GM23338 (cell line): ENCODE measurements around the gene PARD3. TPM values are rescaled to one million over a fixed set of nuclear protein-coding genes. Genes with fewer than 3 reads are reported as not detected.

Experiments used
- ATAC-seq: fragments of 200-7000 bp; cut with Tn5 transposase; 3 replicates; pipeline ENCODE4 v1.9.1; 2020
- DNase-seq: peaks from one replicate; pipeline ENCODE4 v3.0.0-alpha.2; 2015; ENCODE audit warnings: low spot score
- H2AFZ ChIP-seq: fragments of 200-600 bp; sonication (generic); 2 replicates; pipeline ENCODE4 v1.8.0; 2016; ENCODE audit warnings: antibody characterized with exemption, mild to moderate bottlenecking, moderate library complexity
- H3F3A ChIP-seq: fragments of 200-600 bp; sonication (generic); replicated peaks from 2 replicates; pipeline ENCODE4 v1.8.0; 2017; ENCODE audit warnings: antibody characterized with exemption, mixed run types, low read depth
- H3K27ac ChIP-seq: fragments of 200-600 bp; sonication (generic); 2 replicates; pipeline ENCODE4 v1.6.1; 2016; ENCODE audit warnings: low read depth
- H3K27me3 ChIP-seq: fragments of 200-600 bp; sonication (generic); 2 replicates; pipeline ENCODE4 v1.8.0; 2016; ENCODE audit warnings: mild to moderate bottlenecking, mixed run types, moderate library complexity; ENCODE audit not compliant: insufficient read depth
- H3K36me3 ChIP-seq: fragments of 200-600 bp; sonication (generic); 2 replicates; pipeline ENCODE4 v1.8.0; 2016; ENCODE audit warnings: mild to moderate bottlenecking; ENCODE audit not compliant: insufficient read depth
- H3K4me1 ChIP-seq: fragments of 200-600 bp; sonication (generic); 2 replicates; pipeline ENCODE4 v1.8.0; 2016; ENCODE audit warnings: mild to moderate bottlenecking, moderate library complexity; ENCODE audit not compliant: insufficient read depth
- H3K4me2 ChIP-seq: fragments of 200-600 bp; sonication (generic); 2 replicates; pipeline ENCODE4 v1.7.1; 2017; ENCODE audit warnings: mixed run types
- H3K4me3 ChIP-seq: fragments of 200-600 bp; sonication (generic); 2 replicates; pipeline ENCODE4 v1.6.1; 2016; ENCODE audit warnings: mixed run types
- H3K79me2 ChIP-seq: fragments of 200-600 bp; sonication (generic); replicated peaks from 2 replicates; pipeline ENCODE4 v1.8.0; 2017; ENCODE audit warnings: mild to moderate bottlenecking; ENCODE audit not compliant: insufficient read depth
- H3K9me2 ChIP-seq: fragments of 200-600 bp; sonication (generic); 2 replicates; pipeline ENCODE4 v1.8.0; 2017; ENCODE audit not compliant: insufficient read depth
- H4K20me1 ChIP-seq: fragments of 200-600 bp; sonication (generic); replicated peaks from 2 replicates; pipeline ENCODE4 v1.8.0; 2017; ENCODE audit warnings: mild to moderate bottlenecking; ENCODE audit not compliant: insufficient read depth
- H3K27ac Mint-ChIP-seq: 2 replicates; pipeline ENCODE4 v1.8.0; 2020; ENCODE audit warnings: inconsistent platforms, mild to moderate bottlenecking, moderate library complexity, mixed read lengths
- H3K27me3 Mint-ChIP-seq: 3 replicates; pipeline ENCODE4 v1.8.0; 2022; ENCODE audit warnings: low read depth, mild to moderate bottlenecking, moderate library complexity, mixed read lengths, inconsistent platforms; ENCODE audit not compliant: insufficient read depth, poor library complexity
- H3K36me3 Mint-ChIP-seq: 3 replicates; pipeline ENCODE4 v1.8.0; 2021; ENCODE audit warnings: low read depth, mild to moderate bottlenecking, inconsistent platforms, moderate library complexity, mixed read lengths
- H3K4me1 Mint-ChIP-seq: 3 replicates; pipeline ENCODE4 v1.8.0; 2020; ENCODE audit warnings: mild to moderate bottlenecking, inconsistent platforms, mixed read lengths
- H3K4me3 Mint-ChIP-seq: 3 replicates; pipeline ENCODE4 v1.8.0; 2021; ENCODE audit warnings: moderate library complexity, mild to moderate bottlenecking, inconsistent platforms, mixed read lengths
- H3K9me3 Mint-ChIP-seq: 3 replicates; pipeline ENCODE4 v1.8.0; 2020; ENCODE audit warnings: moderate library complexity, mild to moderate bottlenecking, inconsistent platforms, mixed read lengths
- CREB1 ChIP-seq: fragments of 250-450 bp; sonication (Bioruptor Pico); IDR thresholded peaks from 2 replicates; pipeline ENCODE4 v1.5.0; 2020; ENCODE audit warnings: low read depth, mild to moderate bottlenecking, moderate library complexity
- ETS1 ChIP-seq: IDR thresholded peaks from 2 replicates; pipeline ENCODE4 v1.6.1; 2016; ENCODE audit warnings: antibody characterized with exemption
- EZH2 ChIP-seq: fragments of 200-600 bp; sonication (generic); IDR thresholded peaks from one replicate; pipeline ENCODE4 v1.8.0; 2017; ENCODE audit warnings: antibody characterized with exemption, mild to moderate bottlenecking, low read depth; ENCODE audit not compliant: unreplicated experiment
- EZH2phosphoT487 ChIP-seq: fragments of 200-600 bp; sonication (generic); IDR thresholded peaks from one replicate; pipeline ENCODE4 v1.8.1; 2018; ENCODE audit warnings: antibody characterized with exemption; ENCODE audit not compliant: unreplicated experiment
- JUNB ChIP-seq: IDR thresholded peaks from one replicate; pipeline ENCODE4 v1.6.1; 2016; ENCODE audit warnings: antibody characterized with exemption; ENCODE audit not compliant: unreplicated experiment
- NANOG ChIP-seq: IDR thresholded peaks from 2 replicates; pipeline ENCODE4 v1.6.1; 2016; ENCODE audit warnings: antibody characterized with exemption, borderline replicate concordance
- POLR2AphosphoS5 ChIP-seq: IDR thresholded peaks from 2 replicates; pipeline ENCODE4 v1.6.1; 2016; ENCODE audit warnings: antibody characterized with exemption, low read depth
- REST ChIP-seq: IDR thresholded peaks from one replicate; pipeline ENCODE4 v1.6.1; 2018; ENCODE audit warnings: antibody characterized with exemption; ENCODE audit not compliant: unreplicated experiment
- STAT1 ChIP-seq: IDR thresholded peaks from one replicate; pipeline ENCODE4 v1.6.1; 2016; ENCODE audit warnings: antibody characterized with exemption; ENCODE audit not compliant: unreplicated experiment
- ZNF114 ChIP-seq: fragments of 250-450 bp; sonication (Bioruptor Pico); IDR thresholded peaks from 2 replicates; pipeline ENCODE4 v1.5.0; 2020; ENCODE audit warnings: mild to moderate bottlenecking, moderate library complexity
- ZNF331 ChIP-seq: fragments of 250-450 bp; sonication (Bioruptor Pico); IDR thresholded peaks from 2 replicates; pipeline ENCODE4 v1.5.0; 2020; ENCODE audit warnings: low read depth, mild to moderate bottlenecking, moderate library complexity
- polyA plus RNA-seq: library from polyadenylated mRNA; unstranded; fragments of >200 nt; fragmentation: Nextera tagmentation; extraction: Ambion mirVana; gene quantifications from 2 replicates; pipeline ENCODE4 v1.2.1, GENCODE V29; 2016
- total RNA-seq: library from RNA; depleted of rRNA; stranded (reverse); fragments of >200 nt; shearing (Covaris generic); gene quantifications from 2 replicates; pipeline ENCODE4 v1.2.3, GENCODE V29; 2014
- TF ChIP-seq, protein P1 (sequence below), 2 experiments: fragments of 200-600 bp in 1 of 2; sonication (generic) in 1 of 2; conservative IDR thresholded peaks; 2 replicates each; pipeline versions ENCODE4 v1.5.1 to v1.6.1; 2016 to 2017; ENCODE audit warnings: antibody characterized with exemption in 2 of 2, low read depth in 2 of 2, mild to moderate bottlenecking in 2 of 2, moderate library complexity in 1 of 2
- TF ChIP-seq, protein P2 (sequence below): fragments of 250-450 bp; sonication (Bioruptor Pico); IDR thresholded peaks from 2 replicates; pipeline ENCODE4 v1.5.0; 2020; ENCODE audit warnings: mild to moderate bottlenecking, moderate library complexity

Gene PARD3
- total and polyA plus RNA-seq, 2 experiments from 2014 or later: 30.2 to 51.4 TPM

DNA sequence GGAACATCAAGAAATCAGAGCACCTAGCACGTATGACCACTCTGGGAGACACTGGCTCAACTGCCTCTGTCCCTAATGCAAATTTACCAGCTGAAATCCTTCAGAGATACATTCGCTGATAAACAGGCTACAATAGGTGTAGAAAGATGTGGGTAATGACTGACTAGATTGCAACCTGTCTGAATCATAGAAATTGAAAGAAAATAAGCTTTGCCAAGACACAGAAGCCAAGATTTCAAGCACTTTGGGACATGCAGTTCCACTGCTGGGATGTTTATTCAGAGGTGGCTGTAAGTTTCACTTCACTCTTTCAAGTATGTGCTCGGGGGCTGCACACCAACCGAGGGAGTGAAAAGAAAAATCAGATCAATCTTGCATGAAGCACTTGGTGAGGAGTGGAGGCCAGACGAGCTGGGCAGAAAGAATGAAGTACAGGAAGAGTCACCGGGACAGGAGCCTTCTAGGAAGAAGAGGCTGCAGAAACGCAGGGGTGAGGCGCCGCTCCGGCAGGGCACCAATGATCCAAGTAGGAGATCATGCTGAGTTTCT lies 276.7 kb downstream of the PARD3 start:
- Histone ChIP-seq H3K36me3 (no peaks in the 10 kb centered on the region), H3K4me3 (no peak overlapping the region), H3K79me2 (peaks cover 56% of the 10 kb centered on the region), H4K20me1 (no peaks in the 10 kb centered on the region), H2AFZ (no peak overlapping the region), H3F3A (no peaks in the 10 kb centered on the region), H3K27me3 (no peaks in the 10 kb centered on the region), H3K4me1 (peaks cover 5% of the 10 kb centered on the region), H3K9me2 (no peaks in the 10 kb centered on the region), H3K4me2 (no peak overlapping the region), H3K27ac (peak overlapping the region; percentile 20; the same call in 1 of the 2 replicates)
- H3K9me3 Mint-ChIP-seq: no peaks in the 10 kb centered on the region
- peaks cover 15% of the 10 kb centered on the region for H3K4me1 Mint-ChIP-seq
- no peak for DNase-seq
- TF ChIP-seq CREB1 (no peak), STAT1 (no peak), EZH2 (no peak), EZH2phosphoT487 (no peak), ETS1 (no peak), ZNF114 (CRISPR knock-in tag) (no peak), JUNB (no peak), ZNF331 (CRISPR knock-in tag) (no peak), NANOG (no peak), REST (no peak), POLR2AphosphoS5 (no peak)
- TF ChIP-seq, protein P1, sequence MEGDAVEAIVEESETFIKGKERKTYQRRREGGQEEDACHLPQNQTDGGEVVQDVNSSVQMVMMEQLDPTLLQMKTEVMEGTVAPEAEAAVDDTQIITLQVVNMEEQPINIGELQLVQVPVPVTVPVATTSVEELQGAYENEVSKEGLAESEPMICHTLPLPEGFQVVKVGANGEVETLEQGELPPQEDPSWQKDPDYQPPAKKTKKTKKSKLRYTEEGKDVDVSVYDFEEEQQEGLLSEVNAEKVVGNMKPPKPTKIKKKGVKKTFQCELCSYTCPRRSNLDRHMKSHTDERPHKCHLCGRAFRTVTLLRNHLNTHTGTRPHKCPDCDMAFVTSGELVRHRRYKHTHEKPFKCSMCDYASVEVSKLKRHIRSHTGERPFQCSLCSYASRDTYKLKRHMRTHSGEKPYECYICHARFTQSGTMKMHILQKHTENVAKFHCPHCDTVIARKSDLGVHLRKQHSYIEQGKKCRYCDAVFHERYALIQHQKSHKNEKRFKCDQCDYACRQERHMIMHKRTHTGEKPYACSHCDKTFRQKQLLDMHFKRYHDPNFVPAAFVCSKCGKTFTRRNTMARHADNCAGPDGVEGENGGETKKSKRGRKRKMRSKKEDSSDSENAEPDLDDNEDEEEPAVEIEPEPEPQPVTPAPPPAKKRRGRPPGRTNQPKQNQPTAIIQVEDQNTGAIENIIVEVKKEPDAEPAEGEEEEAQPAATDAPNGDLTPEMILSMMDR (conservative IDR thresholded peaks at IDR 0.05; ENCODE audit: low read depth in 2 of 2): no peak
- TF ChIP-seq, protein P2, sequence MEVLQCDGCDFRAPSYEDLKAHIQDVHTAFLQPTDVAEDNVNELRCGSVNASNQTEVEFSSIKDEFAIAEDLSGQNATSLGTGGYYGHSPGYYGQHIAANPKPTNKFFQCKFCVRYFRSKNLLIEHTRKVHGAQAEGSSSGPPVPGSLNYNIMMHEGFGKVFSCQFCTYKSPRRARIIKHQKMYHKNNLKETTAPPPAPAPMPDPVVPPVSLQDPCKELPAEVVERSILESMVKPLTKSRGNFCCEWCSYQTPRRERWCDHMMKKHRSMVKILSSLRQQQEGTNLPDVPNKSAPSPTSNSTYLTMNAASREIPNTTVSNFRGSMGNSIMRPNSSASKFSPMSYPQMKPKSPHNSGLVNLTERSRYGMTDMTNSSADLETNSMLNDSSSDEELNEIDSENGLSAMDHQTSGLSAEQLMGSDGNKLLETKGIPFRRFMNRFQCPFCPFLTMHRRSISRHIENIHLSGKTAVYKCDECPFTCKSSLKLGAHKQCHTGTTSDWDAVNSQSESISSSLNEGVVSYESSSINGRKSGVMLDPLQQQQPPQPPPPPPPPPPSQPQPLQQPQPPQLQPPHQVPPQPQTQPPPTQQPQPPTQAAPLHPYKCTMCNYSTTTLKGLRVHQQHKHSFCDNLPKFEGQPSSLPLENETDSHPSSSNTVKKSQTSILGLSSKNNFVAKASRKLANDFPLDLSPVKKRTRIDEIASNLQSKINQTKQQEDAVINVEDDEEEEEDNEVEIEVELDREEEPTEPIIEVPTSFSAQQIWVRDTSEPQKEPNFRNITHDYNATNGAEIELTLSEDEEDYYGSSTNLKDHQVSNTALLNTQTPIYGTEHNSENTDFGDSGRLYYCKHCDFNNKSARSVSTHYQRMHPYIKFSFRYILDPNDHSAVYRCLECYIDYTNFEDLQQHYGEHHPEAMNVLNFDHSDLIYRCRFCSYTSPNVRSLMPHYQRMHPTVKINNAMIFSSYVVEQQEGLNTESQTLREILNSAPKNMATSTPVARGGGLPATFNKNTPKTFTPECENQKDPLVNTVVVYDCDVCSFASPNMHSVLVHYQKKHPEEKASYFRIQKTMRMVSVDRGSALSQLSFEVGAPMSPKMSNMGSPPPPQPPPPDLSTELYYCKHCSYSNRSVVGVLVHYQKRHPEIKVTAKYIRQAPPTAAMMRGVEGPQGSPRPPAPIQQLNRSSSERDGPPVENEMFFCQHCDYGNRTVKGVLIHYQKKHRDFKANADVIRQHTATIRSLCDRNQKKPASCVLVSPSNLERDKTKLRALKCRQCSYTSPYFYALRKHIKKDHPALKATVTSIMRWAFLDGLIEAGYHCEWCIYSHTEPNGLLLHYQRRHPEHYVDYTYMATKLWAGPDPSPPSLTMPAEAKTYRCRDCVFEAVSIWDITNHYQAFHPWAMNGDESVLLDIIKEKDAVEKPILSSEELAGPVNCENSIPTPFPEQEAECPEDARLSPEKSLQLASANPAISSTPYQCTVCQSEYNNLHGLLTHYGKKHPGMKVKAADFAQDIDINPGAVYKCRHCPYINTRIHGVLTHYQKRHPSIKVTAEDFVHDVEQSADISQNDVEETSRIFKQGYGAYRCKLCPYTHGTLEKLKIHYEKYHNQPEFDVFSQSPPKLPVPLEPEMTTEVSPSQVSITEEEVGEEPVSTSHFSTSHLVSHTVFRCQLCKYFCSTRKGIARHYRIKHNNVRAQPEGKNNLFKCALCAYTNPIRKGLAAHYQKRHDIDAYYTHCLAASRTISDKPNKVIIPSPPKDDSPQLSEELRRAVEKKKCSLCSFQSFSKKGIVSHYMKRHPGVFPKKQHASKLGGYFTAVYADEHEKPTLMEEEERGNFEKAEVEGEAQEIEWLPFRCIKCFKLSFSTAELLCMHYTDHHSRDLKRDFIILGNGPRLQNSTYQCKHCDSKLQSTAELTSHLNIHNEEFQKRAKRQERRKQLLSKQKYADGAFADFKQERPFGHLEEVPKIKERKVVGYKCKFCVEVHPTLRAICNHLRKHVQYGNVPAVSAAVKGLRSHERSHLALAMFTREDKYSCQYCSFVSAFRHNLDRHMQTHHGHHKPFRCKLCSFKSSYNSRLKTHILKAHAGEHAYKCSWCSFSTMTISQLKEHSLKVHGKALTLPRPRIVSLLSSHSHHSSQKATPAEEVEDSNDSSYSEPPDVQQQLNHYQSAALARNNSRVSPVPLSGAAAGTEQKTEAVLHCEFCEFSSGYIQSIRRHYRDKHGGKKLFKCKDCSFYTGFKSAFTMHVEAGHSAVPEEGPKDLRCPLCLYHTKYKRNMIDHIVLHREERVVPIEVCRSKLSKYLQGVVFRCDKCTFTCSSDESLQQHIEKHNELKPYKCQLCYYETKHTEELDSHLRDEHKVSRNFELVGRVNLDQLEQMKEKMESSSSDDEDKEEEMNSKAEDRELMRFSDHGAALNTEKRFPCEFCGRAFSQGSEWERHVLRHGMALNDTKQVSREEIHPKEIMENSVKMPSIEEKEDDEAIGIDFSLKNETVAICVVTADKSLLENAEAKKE: no peak
- H3K27me3 Mint-ChIP-seq: peaks cover 7% of the 10 kb centered on the region
- peak; percentile 69 for ATAC-seq
- H3K36me3 Mint-ChIP-seq: no peaks in the 10 kb centered on the region
- no peak overlapping the region for H3K4me3 Mint-ChIP-seq
- H3K27ac Mint-ChIP-seq: no peak overlapping the region
